Measurements from ENCODE around the gene TPST2. TPM values are rescaled to one million over a fixed set of nuclear protein-coding genes. Genes with fewer than 3 reads are reported as not detected.

The TPST2 gene
- total and polyA plus RNA-seq, 8 donors = 91.4 to 534 (median 175) TPM

GRCh38 chr22:26524870-26525269, 65.1 kb downstream of the TPST2 start:
- H3K9me3 ChIP-seq = no peaks in the 10 kb centered on the region
- peaks cover 0 to 26% (median 0%) of the 10 kb centered on the region in 3 donors for H3K36me3 ChIP-seq
- ATAC-seq = peak in 2 of 4 donors; percentile 1 to 22
- no peak for TF ChIP-seq CTCF (IDR thresholded peaks at IDR 0.05)
- H3K4me1 ChIP-seq = peaks cover 0 to 10% (median 2%) of the 10 kb centered on the region in 3 donors
- no peak for DNase-seq
- intact Hi-C loops (cut with DNase I) = no loop called here
- H3K27me3 ChIP-seq = no peaks in the 10 kb centered on the region
- WGBS, 2 donors = 32 to 35% methylated on average over 4 of the region's 4 CpGs
- peak overlapping the region in 1 of 4 donors; percentile 39 for H3K27ac ChIP-seq
- H3K4me3 ChIP-seq = no peak overlapping the region
- no peak for FAIRE-seq

GRCh38 chr22:26522592-26522991, 67.3 kb downstream of the TPST2 start:
- ATAC-seq = no peak
- Histone ChIP-seq H3K36me3 (peaks cover 0 to 19% (median 0%) of the 10 kb centered on the region in 3 donors), H3K4me3 (no peak overlapping the region), H3K9me3 (no peaks in the 10 kb centered on the region), H3K4me1 (peaks cover 0 to 9% (median 5%) of the 10 kb centered on the region in 3 donors), H3K27ac (no peak overlapping the region), H3K27me3 (no peaks in the 10 kb centered on the region)
- 89 to 95% methylated on average over 4 of the region's 4 CpGs for WGBS, 2 donors
- DNase-seq = no peak
- no peak for TF ChIP-seq CTCF (IDR thresholded peaks at IDR 0.05)
- FAIRE-seq = no peak
- intact Hi-C loops (cut with DNase I) = no loop called here

GRCh38 chr22:26522012-26522411, 67.9 kb downstream of the TPST2 start:
- intact Hi-C loops (cut with DNase I) = no loop called here
- Histone ChIP-seq H3K4me3 (no peak overlapping the region), H3K9me3 (no peaks in the 10 kb centered on the region), H3K27ac (no peak overlapping the region), H3K4me1 (peaks cover 2 to 13% (median 5%) of the 10 kb centered on the region in 3 donors), H3K27me3 (no peaks in the 10 kb centered on the region), H3K36me3 (peaks cover 0 to 15% (median 0%) of the 10 kb centered on the region in 3 donors)
- FAIRE-seq (no peak), DNase-seq (no peak), ATAC-seq (no peak)
- TF ChIP-seq CTCF (IDR thresholded peaks at IDR 0.05) = no peak
- 90 to 98% methylated on average over 2 of the region's 2 CpGs for WGBS, 2 donors

GRCh38 chr22:26517429-26517828, 72.5 kb downstream of the TPST2 start:
- H3K27me3 ChIP-seq = no peaks in the 10 kb centered on the region
- DNase-seq (no peak), ATAC-seq (no peak), FAIRE-seq (no peak)
- no peaks in the 10 kb centered on the region for H3K9me3 ChIP-seq
- no peaks in the 10 kb centered on the region for H3K36me3 ChIP-seq
- no peak for TF ChIP-seq CTCF (IDR thresholded peaks at IDR 0.05)
- H3K4me1 ChIP-seq = peaks cover 7 to 34% (median 15%) of the 10 kb centered on the region in 3 donors
- WGBS, 2 donors = 90 to 91% methylated on average over 5 of the region's 5 CpGs
- peak overlapping the region in 3 of 4 donors; percentile 60 to 86 (median 81) for H3K27ac ChIP-seq
- no peak overlapping the region for H3K4me3 ChIP-seq
- intact Hi-C loops (cut with DNase I) = no loop called here

GRCh38 chr22:26516503-26516902, 73.4 kb downstream of the TPST2 start:
- Histone ChIP-seq H3K36me3 (no peaks in the 10 kb centered on the region), H3K9me3 (no peaks in the 10 kb centered on the region), H3K27ac (peak overlapping the region in 2 of 4 donors; percentile 81 to 86), H3K4me3 (no peak overlapping the region), H3K27me3 (no peaks in the 10 kb centered on the region), H3K4me1 (peaks cover 8 to 36% (median 15%) of the 10 kb centered on the region in 3 donors)
- no peak for TF ChIP-seq CTCF (IDR thresholded peaks at IDR 0.05)
- WGBS, 2 donors = 33 to 37% methylated on average over 1 of the region's 1 CpG
- FAIRE-seq (no peak), ATAC-seq (peak in 2 of 4 donors; percentile 5), DNase-seq (peak in 2 of 6 donors; percentile 56 to 58)
- intact Hi-C loops (cut with DNase I) = no loop called here

Measured in pancreas (tissue), 10 donors.